Prostate gland (tissue), 2 donors: ENCODE results near the gene HOXB6. TPM values are rescaled to one million over a fixed set of nuclear protein-coding genes. Genes with fewer than 3 reads are reported as not detected.
A peak's percentile ranks its signal among the peaks of the same experiment; 100 is the strongest.

Experiments used
- DNase-seq: peaks from one replicate; pipeline ENCODE4 v3.0.0-alpha.2; 2019; ENCODE audit warnings: low spot score
- H3K27ac ChIP-seq, 2 donors: fragments of 200-600 bp; sonication (generic); 2 replicates each; pipeline ENCODE4 v1.5.1; 2017 to 2019
- H3K27me3 ChIP-seq: fragments of 200-600 bp; sonication (generic); replicated peaks from 2 replicates; pipeline ENCODE4 v1.5.1; 2019; ENCODE audit not compliant: insufficient read depth
- H3K36me3 ChIP-seq, 2 donors: fragments of 200-600 bp; sonication (generic); 1 replicate in 1 of 2; 2 replicates in 1 of 2; pipeline versions ENCODE4 v1.5.1 to v1.8.1; 2017 to 2019
- H3K4me1 ChIP-seq: fragments of 200-600 bp; sonication (generic); replicated peaks from 2 replicates; pipeline ENCODE4 v1.5.1; 2019
- H3K4me3 ChIP-seq, 2 donors: fragments of 200-600 bp; sonication (generic); 2 replicates each; pipeline ENCODE4 v1.5.1; 2017 to 2019
- H3K9me3 ChIP-seq: fragments of 200-600 bp; sonication (generic); 2 replicates; pipeline ENCODE4 v1.5.1; 2017
- CTCF ChIP-seq, 4 experiments: fragments of 200-600 bp in 2 of 4; fragments of 450-650 bp in 2 of 4; sonication (generic) in 2 of 4; IDR thresholded peaks; 1 replicate in 3 of 4; 2 replicates in 1 of 4; pipeline ENCODE4 v1.5.1; 2016 to 2019; ENCODE audit warnings: antibody characterized with exemption in 4 of 4, mild to moderate bottlenecking in 2 of 4, moderate library complexity in 2 of 4
- POLR2A ChIP-seq: fragments of 450-650 bp; IDR thresholded peaks from one replicate; pipeline ENCODE4 v1.6.1; 2016; ENCODE audit warnings: antibody characterized with exemption, mild to moderate bottlenecking
- POLR2AphosphoS5 ChIP-seq: sonication (generic); formaldehyde crosslinking; IDR thresholded peaks from one replicate; pipeline ENCODE4 v1.6.1; 2017; ENCODE audit warnings: antibody characterized with exemption
- WGBS: methylation state at CpG from one replicate; pipeline ENCODE4 v1.1.5; 2018; 5-methylcytosine and 5-hydroxymethylcytosine counted together
- intact Hi-C: fragments of 100-400 bp; cut with DNase I; formaldehyde crosslinking; loops from one replicate; pipeline ENCODE4 v1.14.2; 2022
- total RNA-seq, 2 donors: library from RNA; depleted of rRNA; stranded (reverse); fragments of >200 nt; gene quantifications; one replicate each; pipeline ENCODE4 v1.1.0, GENCODE V29; 2016

Gene HOXB6
- total RNA-seq, 2 donors from 2014 or later = 0.27 to 0.40 TPM

GRCh38 chr17:48600244-48601098 is 4.3 kb downstream of the HOXB6 start:
- no peak for TF ChIP-seq POLR2AphosphoS5
- no peak for TF ChIP-seq CTCF (IDR thresholded peaks at IDR 0.05)
- no peak for TF ChIP-seq POLR2A
- H3K27me3 ChIP-seq = peaks cover 51% of the 10 kb centered on the region
- no peaks in the 10 kb centered on the region for H3K36me3 ChIP-seq
- no peaks in the 10 kb centered on the region for H3K9me3 ChIP-seq
- H3K4me3 ChIP-seq = no peak overlapping the region
- no peak for DNase-seq
- intact Hi-C loops = no loop called here
- H3K27ac ChIP-seq = no peak overlapping the region
- H3K4me1 ChIP-seq = no peaks in the 10 kb centered on the region
- 34% methylated on average over 17 of the region's 17 CpGs for WGBS

DNA sequence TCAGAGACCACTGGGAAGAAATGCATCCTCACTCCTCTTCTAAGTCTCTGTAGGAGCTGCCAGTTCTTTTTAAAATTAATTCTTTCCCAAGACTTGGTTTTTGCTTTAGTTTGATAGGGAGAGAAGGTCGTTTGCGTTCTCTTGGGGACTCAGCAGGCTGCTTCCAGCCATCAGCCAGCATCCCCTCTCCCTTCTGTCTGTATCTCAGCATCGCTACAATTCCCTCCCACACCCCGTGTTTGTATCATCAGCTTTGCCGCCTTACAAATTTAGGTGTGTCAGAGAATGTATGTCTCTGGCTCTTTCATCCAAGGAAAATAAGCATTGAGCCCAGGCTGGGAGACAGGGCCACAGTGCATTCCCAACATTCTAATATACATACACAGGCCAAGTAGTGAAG is 5.4 kb downstream of the HOXB6 start:
- H3K27ac ChIP-seq = no peak overlapping the region
- no peak overlapping the region for H3K4me3 ChIP-seq
- WGBS = 83% methylated on average over 5 of the region's 5 CpGs
- H3K9me3 ChIP-seq = no peaks in the 10 kb centered on the region
- no peak for DNase-seq
- intact Hi-C loops = no loop called here
- no peaks in the 10 kb centered on the region for H3K36me3 ChIP-seq
- TF ChIP-seq POLR2AphosphoS5 = no peak
- no peak for TF ChIP-seq POLR2A
- no peak for TF ChIP-seq CTCF (IDR thresholded peaks at IDR 0.05)
- H3K27me3 ChIP-seq = peaks cover 50% of the 10 kb centered on the region
- no peaks in the 10 kb centered on the region for H3K4me1 ChIP-seq

DNA sequence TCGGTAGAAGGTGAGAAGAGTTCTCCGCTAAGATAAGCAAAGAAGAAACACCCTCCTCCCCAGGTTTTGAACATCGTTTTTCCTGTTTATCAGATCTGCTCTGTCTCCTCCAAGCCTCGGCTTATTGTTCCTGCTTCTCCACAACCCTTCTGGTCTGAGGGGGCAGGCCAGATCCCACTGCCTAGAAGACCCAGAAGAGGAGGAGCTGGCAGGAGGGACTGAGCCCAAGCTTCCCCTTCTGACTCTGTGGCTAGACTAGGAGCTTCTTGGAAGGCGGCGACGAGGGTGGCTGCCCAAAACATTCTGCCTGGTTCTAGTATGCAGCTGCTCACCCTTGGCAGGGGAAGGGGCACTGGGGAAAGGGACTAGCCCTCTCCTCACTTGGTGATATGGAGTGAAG is 6.0 kb downstream of the HOXB6 start:
- peaks cover 51% of the 10 kb centered on the region for H3K27me3 ChIP-seq
- H3K4me1 ChIP-seq = no peaks in the 10 kb centered on the region
- H3K36me3 ChIP-seq = no peaks in the 10 kb centered on the region
- TF ChIP-seq POLR2A (no peak), CTCF (IDR thresholded peaks at IDR 0.05) (no peak), POLR2AphosphoS5 (no peak)
- no peak for DNase-seq
- WGBS = 43% methylated on average over 7 of the region's 7 CpGs
- H3K27ac ChIP-seq = no peak overlapping the region
- no peak overlapping the region for H3K4me3 ChIP-seq
- no peaks in the 10 kb centered on the region for H3K9me3 ChIP-seq
- intact Hi-C loops = no loop called here

- intact Hi-C loops = no loop called here
- Histone ChIP-seq H3K27me3 (peaks cover 47% of the 10 kb centered on the region), H3K4me1 (no peaks in the 10 kb centered on the region), H3K27ac (no peak overlapping the region), H3K36me3 (no peaks in the 10 kb centered on the region), H3K4me3 (peak overlapping the region; percentile 10 to 24), H3K9me3 (no peaks in the 10 kb centered on the region)
- 4% methylated on average over 68 of the region's 68 CpGs for WGBS
- TF ChIP-seq CTCF (IDR thresholded peaks at IDR 0.05) (no peak), POLR2AphosphoS5 (peak; percentile 9)
- no peak for DNase-seq
Measured at GRCh38 chr17:48597778-48598631, 6.8 kb downstream of the HOXB6 start.
